Memory B cell (primary cell): ENCODE data around the gene ADK.
"Not testable (repeated sequence)": the region's sequence is repeated elsewhere in the genome, so short reads cannot be mapped to it uniquely, and the experiment has no call there.

Experiments
- ATAC-seq: fragments of 150-1000 bp; cut with Tn5 transposase; 2 replicates; pipeline ENCODE4 v1.10.0; 2021; ENCODE audit warnings: low read depth, mild to moderate bottlenecking, moderate library complexity
- DNase-seq, 2 donors: peaks; one replicate each; pipeline ENCODE4 v3.0.0; 2022; ENCODE audit warnings: low spot score in 2 of 2
- H3K27ac Mint-ChIP-seq: one replicate; pipeline ENCODE4 v1.8.0; 2022; ENCODE audit warnings: mild to moderate bottlenecking, moderate library complexity, mixed read lengths
- H3K27me3 Mint-ChIP-seq: one replicate; pipeline ENCODE4 v1.8.0; 2022; ENCODE audit warnings: mixed read lengths
- H3K36me3 Mint-ChIP-seq: one replicate; pipeline ENCODE4 v1.8.0; 2022; ENCODE audit warnings: mild to moderate bottlenecking, mixed read lengths
- H3K4me1 Mint-ChIP-seq: one replicate; pipeline ENCODE4 v1.8.0; 2022; ENCODE audit warnings: mixed read lengths
- H3K4me3 Mint-ChIP-seq: one replicate; pipeline ENCODE4 v1.8.0; 2022; ENCODE audit warnings: mild to moderate bottlenecking, moderate library complexity, mixed read lengths
- H3K9me3 Mint-ChIP-seq: one replicate; pipeline ENCODE4 v1.8.0; 2022; ENCODE audit warnings: mixed read lengths

ADK gene

DNA sequence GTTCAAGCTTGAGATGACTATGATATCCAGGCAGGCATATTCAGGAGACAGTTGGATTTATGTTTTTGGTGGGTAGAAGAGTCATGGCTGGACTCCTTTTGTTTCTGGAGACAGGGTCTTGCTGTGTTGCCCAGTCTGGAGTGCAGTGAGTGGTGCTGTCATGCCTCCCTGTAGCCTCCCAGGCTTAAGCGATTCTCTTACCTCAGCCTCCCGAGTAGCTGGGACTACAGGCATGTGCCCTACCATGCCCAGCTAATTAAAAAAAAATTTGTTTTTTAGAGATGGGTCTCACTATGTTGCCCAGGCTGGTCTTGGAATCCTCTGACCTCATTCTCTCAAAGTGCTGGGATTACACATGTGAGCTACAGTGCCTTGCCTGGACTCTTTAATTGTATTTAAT is 62.0 kb downstream of the ADK start:
- Mint-ChIP-seq H3K4me3 (no peak overlapping the region), H3K27ac (peak overlapping the region; percentile 29), H3K9me3 (no peaks in the 10 kb centered on the region), H3K4me1 (peaks cover 6% of the 10 kb centered on the region), H3K36me3 (peaks cover 3% of the 10 kb centered on the region), H3K27me3 (no peaks in the 10 kb centered on the region)
- no peak for ATAC-seq
- no peak for DNase-seq

DNA sequence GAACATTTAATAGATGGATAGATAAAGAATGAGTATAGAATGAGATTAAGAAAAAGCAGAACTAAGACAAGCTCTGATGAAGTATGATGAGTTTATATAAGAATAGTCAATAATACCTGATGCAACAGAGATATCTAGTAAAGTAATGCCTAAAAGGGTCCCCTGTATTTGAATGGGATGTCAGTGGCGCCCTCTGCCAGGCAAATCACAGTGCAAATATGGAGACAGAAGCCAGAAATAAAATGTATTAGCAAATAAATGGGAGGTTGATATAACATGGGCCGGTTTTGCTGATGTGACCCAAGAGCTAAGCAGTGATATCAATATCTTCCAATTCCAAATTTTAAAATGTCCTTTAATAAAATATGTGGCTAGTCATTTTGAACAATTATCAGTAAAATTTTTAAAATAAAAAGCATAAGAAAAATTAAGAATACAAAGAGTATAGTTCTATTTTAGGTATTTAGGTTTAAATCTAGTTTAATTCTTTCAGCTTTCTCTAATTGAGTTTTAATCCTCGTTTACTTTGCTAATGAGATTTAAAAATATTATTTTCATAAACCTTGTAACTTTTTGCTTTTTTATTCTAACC is 62.6 kb downstream of the ADK start:
- peaks cover 6% of the 10 kb centered on the region for H3K4me1 Mint-ChIP-seq
- H3K9me3 Mint-ChIP-seq: no peaks in the 10 kb centered on the region
- H3K27me3 Mint-ChIP-seq: no peaks in the 10 kb centered on the region
- no peak overlapping the region for H3K4me3 Mint-ChIP-seq
- peaks cover 3% of the 10 kb centered on the region for H3K36me3 Mint-ChIP-seq
- ATAC-seq (peak; percentile 88), DNase-seq (peak in 1 of 2 donors; percentile 21)
- no peak overlapping the region for H3K27ac Mint-ChIP-seq

DNA sequence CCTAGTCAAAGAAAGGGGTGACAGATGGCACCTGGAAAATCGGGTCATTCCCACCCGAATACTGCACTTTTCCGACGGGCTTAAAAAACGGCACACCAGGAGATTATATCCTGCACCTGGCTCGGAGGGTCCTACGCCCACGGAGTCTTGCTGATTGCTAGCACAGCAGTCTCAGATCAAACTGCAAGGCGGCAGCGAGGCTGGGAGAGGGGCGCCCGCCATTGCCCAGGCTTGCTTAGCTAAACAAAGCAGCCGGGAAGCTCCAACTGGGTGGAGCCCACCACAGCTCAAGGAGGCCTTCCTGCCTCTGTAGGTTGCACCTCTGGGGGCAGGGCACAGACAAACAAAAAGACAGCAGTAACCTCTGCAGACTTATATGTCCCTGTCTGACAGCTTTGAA is 66.1 kb downstream of the ADK start:
- not testable (repeated sequence) for DNase-seq, H3K27me3 Mint-ChIP-seq, H3K36me3 Mint-ChIP-seq, H3K27ac Mint-ChIP-seq, ATAC-seq, H3K4me3 Mint-ChIP-seq, H3K9me3 Mint-ChIP-seq, H3K4me1 Mint-ChIP-seq

GRCh38 chr10:74222467-74222866 is 71.4 kb downstream of the ADK start:
- not testable (repeated sequence) for H3K27me3 Mint-ChIP-seq, H3K4me3 Mint-ChIP-seq, H3K36me3 Mint-ChIP-seq, DNase-seq, H3K4me1 Mint-ChIP-seq, ATAC-seq, H3K9me3 Mint-ChIP-seq, H3K27ac Mint-ChIP-seq

GRCh38 chr10:74223755-74224529 is 72.9 kb downstream of the ADK start:
- Mint-ChIP-seq H3K27ac (peak overlapping the region; percentile 88), H3K27me3 (no peaks in the 10 kb centered on the region), H3K4me1 (peaks cover 8% of the 10 kb centered on the region), H3K4me3 (no peak overlapping the region), H3K36me3 (peaks cover 2% of the 10 kb centered on the region), H3K9me3 (no peaks in the 10 kb centered on the region)
- DNase-seq (no peak), ATAC-seq (no peak)

DNA sequence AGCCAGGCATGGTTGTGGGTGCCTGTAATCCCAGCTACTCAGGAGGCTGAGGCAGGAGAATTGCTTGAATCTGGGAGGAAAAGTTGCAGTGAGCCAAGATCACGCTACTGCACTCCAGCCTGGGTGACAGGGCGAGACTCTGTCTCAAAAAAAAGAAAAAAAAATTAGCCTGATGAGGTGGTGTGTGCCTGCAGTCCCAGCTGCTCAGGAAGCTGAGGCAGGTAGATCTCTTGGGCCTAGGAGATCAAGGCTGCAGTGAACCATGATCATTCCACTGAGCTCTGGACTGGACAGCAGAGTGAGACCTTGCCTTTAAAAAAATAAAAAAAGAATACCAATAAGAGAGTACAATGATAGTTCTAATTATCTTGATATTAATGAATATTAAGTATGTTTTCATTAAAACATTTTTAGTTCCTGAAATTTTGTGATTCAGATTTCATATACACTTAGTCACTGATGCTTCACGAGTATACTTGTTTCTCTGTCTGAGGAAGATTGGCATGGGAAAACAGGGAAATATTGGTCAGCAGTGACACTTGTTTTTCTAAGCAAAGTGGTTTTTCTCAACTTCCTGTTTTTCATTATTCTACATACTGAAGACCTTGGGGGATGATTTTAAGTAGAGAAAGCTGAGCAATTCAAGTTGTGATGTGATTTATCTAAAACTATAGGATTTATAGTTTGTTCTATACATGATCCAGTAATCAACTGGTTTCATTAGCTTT is 76.8 kb downstream of the ADK start:
- Mint-ChIP-seq H3K36me3 (peaks cover 2% of the 10 kb centered on the region), H3K4me1 (peaks cover 10% of the 10 kb centered on the region), H3K27ac (peak overlapping the region; percentile 92), H3K4me3 (peak overlapping the region; percentile 64), H3K27me3 (no peaks in the 10 kb centered on the region), H3K9me3 (no peaks in the 10 kb centered on the region)
- DNase-seq: no peak
- ATAC-seq: peak; percentile 87

- no peaks in the 10 kb centered on the region for H3K27me3 Mint-ChIP-seq
- no peaks in the 10 kb centered on the region for H3K9me3 Mint-ChIP-seq
- no peak overlapping the region for H3K27ac Mint-ChIP-seq
- ATAC-seq: no peak
- no peaks in the 10 kb centered on the region for H3K36me3 Mint-ChIP-seq
- no peak for DNase-seq
- no peak overlapping the region for H3K4me3 Mint-ChIP-seq
- peaks cover 11% of the 10 kb centered on the region for H3K4me1 Mint-ChIP-seq
Measured at GRCh38 chr10:74231375-74231774, 80.4 kb downstream of the ADK start.

- DNase-seq: no peak
- no peak overlapping the region for H3K4me3 Mint-ChIP-seq
- H3K36me3 Mint-ChIP-seq: peaks cover 2% of the 10 kb centered on the region
- ATAC-seq: no peak
- H3K27me3 Mint-ChIP-seq: no peaks in the 10 kb centered on the region
- peaks cover 8% of the 10 kb centered on the region for H3K4me1 Mint-ChIP-seq
- H3K9me3 Mint-ChIP-seq: no peaks in the 10 kb centered on the region
- peak overlapping the region; percentile 82 for H3K27ac Mint-ChIP-seq
Measured at GRCh38 chr10:74233281-74233680, 82.3 kb downstream of the ADK start.

GRCh38 chr10:74234569-74234968 is 83.5 kb downstream of the ADK start:
- Mint-ChIP-seq H3K27ac (no peak overlapping the region), H3K27me3 (no peaks in the 10 kb centered on the region), H3K36me3 (peaks cover 3% of the 10 kb centered on the region), H3K9me3 (no peaks in the 10 kb centered on the region), H3K4me3 (no peak overlapping the region), H3K4me1 (peaks cover 8% of the 10 kb centered on the region)
- ATAC-seq (no peak), DNase-seq (no peak)

- Mint-ChIP-seq H3K9me3 (no peaks in the 10 kb centered on the region), H3K36me3 (peaks cover 3% of the 10 kb centered on the region), H3K4me1 (peaks cover 8% of the 10 kb centered on the region), H3K4me3 (no peak overlapping the region), H3K27me3 (no peaks in the 10 kb centered on the region), H3K27ac (no peak overlapping the region)
- ATAC-seq: no peak
- no peak for DNase-seq
Measured at GRCh38 chr10:74238031-74238431, 87.0 kb downstream of the ADK start.

- Mint-ChIP-seq H3K4me1 (peaks cover 7% of the 10 kb centered on the region), H3K36me3 (peaks cover 3% of the 10 kb centered on the region), H3K4me3 (no peak overlapping the region), H3K27ac (no peak overlapping the region), H3K9me3 (no peaks in the 10 kb centered on the region), H3K27me3 (no peaks in the 10 kb centered on the region)
- DNase-seq (no peak), ATAC-seq (no peak)
Measured at GRCh38 chr10:74238516-74238915, 87.5 kb downstream of the ADK start.

- no peaks in the 10 kb centered on the region for H3K27me3 Mint-ChIP-seq
- no peak for DNase-seq
- no peak overlapping the region for H3K4me3 Mint-ChIP-seq
- H3K36me3 Mint-ChIP-seq: peaks cover 1% of the 10 kb centered on the region
- peaks cover 2% of the 10 kb centered on the region for H3K4me1 Mint-ChIP-seq
- no peak overlapping the region for H3K27ac Mint-ChIP-seq
- ATAC-seq: no peak
- no peaks in the 10 kb centered on the region for H3K9me3 Mint-ChIP-seq
Measured at GRCh38 chr10:74243067-74243466, 92.0 kb downstream of the ADK start.

- Mint-ChIP-seq H3K9me3 (no peaks in the 10 kb centered on the region), H3K36me3 (no peaks in the 10 kb centered on the region), H3K4me3 (no peak overlapping the region), H3K4me1 (peaks cover 2% of the 10 kb centered on the region), H3K27ac (no peak overlapping the region), H3K27me3 (no peaks in the 10 kb centered on the region)
- DNase-seq: peak in 1 of 2 donors; percentile 11
- ATAC-seq: no peak
Measured at GRCh38 chr10:74244097-74244685, 93.2 kb downstream of the ADK start.

DNA sequence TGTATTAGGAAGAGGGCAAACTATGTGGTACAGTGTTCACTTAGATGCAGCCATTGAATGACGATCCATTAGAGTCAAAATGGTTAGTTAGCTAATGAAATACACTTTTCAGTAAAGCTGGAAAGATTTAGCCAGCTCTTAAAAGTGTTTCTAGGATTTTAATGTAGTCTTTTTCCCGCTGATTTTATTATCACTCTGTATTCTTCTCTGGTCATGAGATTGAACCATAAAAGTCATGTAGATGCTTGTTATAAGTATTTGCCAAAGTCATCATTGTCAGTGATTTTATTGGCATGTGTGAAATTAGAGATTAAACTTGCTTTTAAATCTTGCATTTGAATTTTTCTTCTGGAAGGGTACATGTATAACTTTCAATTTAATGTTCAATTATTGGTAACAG is 93.8 kb downstream of the ADK start:
- Mint-ChIP-seq H3K27ac (no peak overlapping the region), H3K4me1 (peaks cover 2% of the 10 kb centered on the region), H3K27me3 (no peaks in the 10 kb centered on the region), H3K4me3 (no peak overlapping the region), H3K36me3 (no peaks in the 10 kb centered on the region), H3K9me3 (no peaks in the 10 kb centered on the region)
- DNase-seq (no peak), ATAC-seq (no peak)
